OCI-LY1 (cell line): Measurements from ENCODE around the gene MPRIP.

Experiments used
- CTCF ChIP-seq: fragments of 200-600 bp; sonication (generic), shearing (Covaris generic); IDR thresholded peaks from 2 replicates; pipeline ENCODE4 v1.5.1; 2017; ENCODE audit warnings: mild to moderate bottlenecking, antibody characterized with exemption, low read length, moderate library complexity, mixed read lengths
- EZH2 ChIP-seq: fragments of 200-600 bp; sonication (generic), shearing (Covaris generic); IDR thresholded peaks from 2 replicates; pipeline ENCODE4 v1.8.0; 2017; ENCODE audit warnings: borderline replicate concordance, mixed run types, mild to moderate bottlenecking, antibody characterized with exemption, low read length, moderate library complexity, mixed read lengths

DNA sequence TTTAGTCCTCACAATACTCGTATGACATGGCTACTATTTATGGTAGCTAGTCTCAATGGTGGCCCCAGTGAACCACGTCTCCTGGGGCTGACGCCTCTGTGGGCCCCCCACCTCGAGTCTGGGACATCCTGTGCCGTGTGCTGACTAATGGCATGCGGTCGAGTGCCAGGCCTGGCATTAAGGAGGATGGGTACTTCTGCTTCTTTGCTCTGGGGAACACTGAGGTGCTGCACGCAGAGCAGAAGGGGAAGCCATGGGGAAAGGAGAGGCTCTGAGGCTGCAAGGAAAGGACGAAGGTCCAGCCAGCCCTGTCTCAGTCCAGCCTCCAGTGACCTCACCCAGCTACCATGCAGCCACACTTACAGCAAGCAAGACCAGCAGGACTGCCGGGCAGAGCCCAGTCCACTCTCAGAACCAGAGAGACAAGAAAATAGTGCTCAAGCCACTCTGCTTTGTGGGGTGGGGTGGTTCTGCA is 5.7 kb upstream of the MPRIP start:
- TF ChIP-seq EZH2 (no peak), CTCF (no peak)
